GM21528 (cell line): Measurements from ENCODE around the gene CAMTA1.
"Not testable (repeated sequence)": the region's sequence is repeated elsewhere in the genome, so short reads cannot be mapped to it uniquely, and the experiment has no call there.

Experiments used
- ATAC-seq: cut with Tn5 transposase; IDR thresholded peaks from one replicate; pipeline ENCODE4 v1.9.1; 2021; ENCODE audit warnings: mild to moderate bottlenecking, moderate library complexity; ENCODE audit not compliant: unreplicated experiment, low FRiP score

CAMTA1 gene

DNA sequence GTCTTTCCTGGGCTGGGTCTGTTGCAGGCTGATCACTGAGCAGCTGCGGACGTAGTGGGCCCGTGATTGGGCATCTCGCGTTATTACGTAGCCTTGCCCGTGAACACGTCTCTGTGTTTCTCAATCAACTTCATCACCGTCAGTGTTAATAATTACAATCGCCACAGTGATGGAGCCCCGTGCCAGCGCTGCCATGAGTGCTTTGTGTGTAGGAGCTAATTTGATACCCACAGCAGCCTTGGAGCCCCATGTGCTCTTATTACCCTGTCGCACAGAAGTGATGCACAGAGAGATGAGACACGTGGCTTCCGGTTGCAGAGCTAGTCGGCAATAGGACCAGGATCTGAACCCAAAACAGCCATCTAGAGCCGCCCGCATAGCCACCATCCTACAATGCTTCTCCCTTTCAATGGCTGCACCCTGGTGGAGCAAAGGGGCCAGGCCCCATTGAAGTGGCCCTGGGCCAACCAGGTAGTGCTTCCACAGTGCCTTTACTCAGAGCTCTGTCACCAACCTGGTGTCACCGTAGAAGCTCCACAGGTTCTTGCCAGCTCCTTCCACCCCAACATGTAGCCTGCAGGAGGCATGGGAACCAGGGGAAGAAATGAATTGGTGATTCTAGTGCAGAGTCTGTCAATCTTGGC, 587.3 kb downstream of the CAMTA1 start:
- ATAC-seq: no peak

DNA sequence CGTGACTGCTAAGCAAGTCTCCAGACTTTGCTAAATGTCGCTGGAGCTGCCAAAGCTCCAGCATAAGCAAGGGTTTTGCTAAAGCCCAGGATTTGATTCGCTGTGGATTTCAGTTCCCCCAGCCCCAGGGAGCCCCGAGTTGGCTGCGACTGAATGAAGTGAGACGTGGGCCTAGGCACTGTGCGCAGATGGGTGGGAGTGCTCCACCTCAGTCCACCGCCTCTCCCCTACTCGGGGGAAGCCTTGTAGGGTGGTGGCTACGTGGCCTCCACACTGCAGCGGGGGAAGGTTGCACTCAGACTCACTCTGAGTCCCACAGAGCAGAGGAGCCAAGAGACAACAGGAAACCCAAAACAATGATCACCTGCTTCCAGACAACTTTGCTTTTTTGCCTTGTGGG, 588.0 kb downstream of the CAMTA1 start:
- no peak for ATAC-seq

DNA sequence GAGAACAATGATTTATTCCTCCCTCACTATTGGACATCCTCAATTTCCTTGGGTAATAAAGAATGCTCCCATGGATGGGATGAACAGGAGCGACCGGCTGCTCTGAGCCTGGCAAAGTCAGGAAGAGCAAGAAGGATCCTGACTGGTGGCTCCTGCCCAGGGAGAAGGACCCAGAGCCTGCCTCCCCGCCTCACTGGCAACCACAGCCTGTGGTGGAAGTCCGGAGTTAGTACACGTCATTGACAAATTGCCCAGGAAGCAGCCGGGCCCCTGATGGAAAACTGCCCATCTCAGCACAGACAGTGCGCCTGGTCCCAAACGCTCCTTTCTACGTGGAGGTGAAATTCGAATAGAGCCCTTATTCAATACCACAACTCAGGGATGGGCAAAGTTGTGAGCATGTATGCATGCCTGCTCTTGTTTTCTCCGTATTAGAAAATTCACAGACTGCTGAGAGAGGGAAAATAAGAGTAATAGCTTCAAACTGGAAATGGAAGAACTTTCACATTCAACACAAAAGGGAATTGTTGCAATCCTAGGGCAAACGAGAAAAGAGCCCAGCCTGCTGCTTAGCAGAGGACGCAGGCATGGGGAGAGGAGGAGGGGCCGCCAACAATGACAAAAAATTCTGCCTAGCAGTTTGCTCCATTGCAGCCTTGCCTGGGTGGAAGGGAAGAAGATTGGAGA, 588.8 kb downstream of the CAMTA1 start:
- ATAC-seq: no peak

DNA sequence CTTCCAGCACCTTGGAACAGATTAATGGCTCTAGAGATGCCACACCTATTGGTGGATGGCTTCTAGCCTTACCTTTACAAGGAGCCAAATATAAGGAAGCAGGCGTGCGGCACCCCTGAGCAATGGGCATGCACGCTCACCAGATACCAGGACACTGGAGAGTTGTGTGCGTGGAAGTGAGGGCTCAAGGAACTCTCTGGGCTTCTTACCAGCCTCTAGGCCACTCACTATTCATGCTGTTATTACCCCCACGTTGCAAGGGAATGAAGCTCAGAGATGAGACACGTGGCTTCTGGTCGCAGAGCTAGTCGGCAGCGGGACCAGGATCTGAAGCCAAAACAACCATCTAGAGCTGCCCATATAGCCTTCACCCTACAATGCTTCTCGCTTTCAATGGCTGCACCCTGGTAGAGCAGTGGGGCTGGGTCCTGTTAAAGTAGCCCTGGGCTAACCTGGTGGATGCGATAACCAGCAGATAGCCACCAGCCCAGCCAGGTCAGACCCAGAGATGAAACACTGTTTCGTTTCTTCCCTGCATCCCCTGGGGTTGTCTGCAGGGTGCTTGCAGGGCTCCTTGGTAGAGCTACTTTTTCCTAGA, 589.4 kb downstream of the CAMTA1 start:
- no peak for ATAC-seq

DNA sequence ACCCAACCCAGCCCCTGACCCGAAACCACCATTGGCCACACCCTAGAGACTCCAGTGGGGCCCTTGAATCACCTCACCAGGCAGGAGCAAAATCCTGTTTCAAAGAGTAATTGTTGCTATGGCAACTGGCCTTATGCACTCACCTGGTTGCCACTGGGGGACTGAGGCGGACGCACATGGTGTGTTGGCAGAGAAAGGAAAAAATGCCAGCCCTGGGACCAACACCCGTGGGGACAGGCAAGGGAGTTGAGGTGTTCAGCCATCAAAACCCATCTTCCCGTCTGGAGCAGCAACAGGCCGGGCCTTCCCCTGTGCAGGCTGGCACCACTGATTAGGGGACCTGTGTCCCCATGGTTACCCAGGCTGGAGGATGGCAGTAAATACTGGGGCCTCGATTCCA, 590.1 kb downstream of the CAMTA1 start:
- ATAC-seq: no peak

DNA sequence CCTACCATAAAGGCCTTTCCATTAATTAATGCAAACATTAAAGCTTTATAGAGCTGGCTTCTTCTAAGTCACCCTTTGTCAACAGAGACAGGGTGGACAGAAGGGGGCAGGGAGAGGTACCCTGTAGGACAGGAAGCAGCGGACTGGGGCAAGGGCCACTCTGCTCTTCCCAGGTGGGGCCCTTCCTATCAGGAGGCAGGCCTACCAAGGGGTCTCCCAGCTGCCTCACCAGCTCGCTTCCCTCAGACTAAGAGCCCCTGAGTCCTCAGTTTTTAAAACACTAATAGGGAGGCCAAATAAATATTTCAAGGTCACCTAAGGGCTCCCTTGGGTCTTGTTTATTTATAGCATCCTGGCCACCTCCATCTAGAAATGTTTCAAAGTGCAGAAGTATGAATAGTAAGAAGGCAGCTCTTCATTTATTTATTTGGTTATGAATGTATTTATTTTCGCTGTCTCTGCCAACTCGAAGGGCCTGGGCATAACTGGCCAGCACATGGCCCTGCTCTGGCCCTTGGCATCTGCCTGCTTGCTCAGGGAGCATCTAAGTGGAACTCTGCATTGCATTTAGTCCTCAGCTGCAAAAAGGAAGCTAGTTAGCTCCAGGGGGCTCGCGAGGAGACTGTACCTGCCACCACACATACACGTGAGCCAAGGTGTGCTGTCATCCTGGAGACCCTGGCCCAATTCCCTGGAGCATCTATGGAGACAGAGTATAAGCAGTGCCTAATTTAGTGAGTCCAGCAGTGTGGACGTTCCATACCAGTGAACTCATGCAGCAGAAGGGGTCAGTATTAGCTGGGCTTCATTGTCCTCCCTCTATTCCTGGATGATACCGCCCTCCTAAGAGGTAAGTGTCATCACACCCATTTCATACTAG, 590.8 kb downstream of the CAMTA1 start:
- no peak for ATAC-seq

DNA sequence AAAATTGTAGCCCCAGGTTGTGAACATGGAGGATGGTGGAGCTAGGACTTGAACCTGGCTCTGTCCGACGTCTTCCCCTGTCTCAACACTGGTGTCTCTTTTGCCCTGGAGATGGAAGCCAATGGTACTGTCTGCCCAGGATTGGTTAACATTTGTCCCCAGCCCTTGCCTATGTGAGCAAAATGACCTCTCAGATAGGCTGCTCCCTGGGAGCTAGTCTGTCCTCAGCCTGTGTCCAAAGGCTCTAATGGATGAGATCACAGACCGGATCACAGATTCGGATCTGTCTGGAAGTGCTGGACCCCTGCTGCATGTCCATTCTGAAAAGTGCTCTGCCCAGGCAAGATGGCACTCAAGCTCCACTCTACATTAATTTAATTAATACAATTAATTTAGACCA, 591.4 kb downstream of the CAMTA1 start:
- no peak for ATAC-seq

DNA sequence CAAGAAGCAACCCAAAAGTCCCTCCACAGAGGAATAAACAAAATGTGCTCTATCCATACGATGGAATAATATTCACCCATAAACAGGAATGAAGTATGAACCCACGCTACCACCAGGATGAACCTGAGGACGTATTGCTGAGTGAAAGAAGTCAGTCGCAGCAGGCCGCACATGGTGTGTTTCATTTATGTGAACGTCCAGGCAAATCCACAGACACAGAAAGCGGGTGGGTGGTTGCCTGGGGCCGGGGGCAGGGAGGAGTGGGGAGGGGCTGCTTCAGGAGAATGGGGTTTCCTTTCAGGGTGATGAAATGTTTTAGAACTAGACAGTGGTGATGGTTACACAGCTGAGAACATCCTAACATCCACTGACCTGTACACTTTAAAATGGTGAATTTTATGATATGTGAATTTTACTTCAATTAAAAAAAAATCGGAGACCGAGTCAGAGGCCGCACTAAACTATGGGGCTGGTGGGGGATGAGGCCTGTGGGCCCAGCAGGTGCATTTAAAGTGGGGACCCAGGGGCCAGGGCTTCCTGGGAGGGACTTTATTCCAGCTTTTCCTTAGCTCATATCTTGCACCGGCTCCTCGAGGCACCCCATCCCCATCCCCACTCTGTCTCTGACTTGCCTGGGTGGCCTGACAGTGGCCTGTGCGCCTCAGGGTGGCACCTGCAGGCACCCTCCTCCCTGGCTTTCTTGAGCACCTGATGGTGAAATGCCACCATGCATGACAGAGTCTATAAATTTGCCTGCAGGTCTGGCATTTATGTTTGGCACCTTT, 593.3 kb downstream of the CAMTA1 start:
- no peak for ATAC-seq

DNA sequence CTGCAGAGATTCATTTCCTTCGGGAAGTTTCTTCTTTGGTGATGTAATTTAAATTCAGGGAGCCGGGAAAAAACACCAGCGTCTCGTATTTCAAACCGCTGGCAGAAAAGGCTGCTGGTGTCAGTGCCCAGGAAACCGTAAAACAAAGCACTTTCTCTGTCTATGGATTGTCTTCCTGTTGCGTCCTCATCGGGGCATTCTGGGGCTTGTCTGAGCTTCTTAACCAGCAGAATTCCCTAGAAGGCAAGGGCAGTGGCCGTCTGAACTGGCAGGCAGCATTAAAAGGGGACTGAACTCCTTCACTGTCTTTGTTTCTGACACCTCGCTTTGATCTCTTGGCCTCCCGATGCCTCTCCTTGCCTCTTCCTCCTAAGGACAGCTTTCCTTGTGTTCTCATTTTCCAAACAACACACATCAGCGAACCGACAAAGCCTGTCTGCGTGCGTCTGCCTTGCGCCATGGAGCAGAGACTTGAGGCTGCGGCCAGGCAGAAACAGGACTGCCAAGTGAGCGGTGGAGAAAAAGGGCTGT, 594.3 kb downstream of the CAMTA1 start:
- no peak for ATAC-seq

DNA sequence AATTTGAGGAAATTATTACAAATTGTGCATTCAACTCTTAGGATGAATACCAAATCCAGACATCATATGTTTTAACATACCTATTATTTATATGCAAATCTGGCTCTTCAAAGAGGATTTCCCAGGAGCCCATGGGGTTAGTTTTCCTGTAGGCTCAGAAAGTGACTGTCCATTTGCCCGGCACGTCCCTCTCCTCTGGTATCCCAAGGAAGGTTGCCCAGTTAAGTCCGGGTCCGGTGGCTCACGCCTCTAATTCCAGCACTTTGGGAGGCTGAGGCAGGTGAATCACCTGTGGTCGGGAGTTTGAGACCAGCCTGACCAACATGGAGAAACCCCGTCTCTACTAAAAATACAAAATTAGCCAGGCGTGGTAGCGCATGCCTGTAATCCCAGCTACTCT, 594.8 kb downstream of the CAMTA1 start:
- not testable (repeated sequence) for ATAC-seq

DNA sequence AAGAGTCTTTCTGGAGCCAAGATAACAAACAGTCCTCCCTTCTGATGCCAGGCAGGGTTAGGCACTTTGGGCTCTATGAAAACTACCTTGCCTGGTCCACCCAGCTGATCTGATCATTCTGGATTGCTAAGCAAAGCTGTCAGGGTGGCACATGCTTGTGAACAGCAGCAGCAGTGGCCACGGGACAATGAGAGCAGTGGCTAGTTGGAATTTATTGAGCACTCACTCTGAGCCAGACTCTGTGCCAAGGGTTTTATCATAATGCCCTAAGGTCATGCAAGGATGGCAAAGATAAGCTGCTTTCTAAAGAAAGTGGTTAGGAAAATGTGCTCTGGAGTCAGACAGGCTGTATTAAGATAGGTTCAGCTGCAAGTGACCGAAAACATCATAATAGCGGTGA, 595.5 kb downstream of the CAMTA1 start:
- no peak for ATAC-seq

DNA sequence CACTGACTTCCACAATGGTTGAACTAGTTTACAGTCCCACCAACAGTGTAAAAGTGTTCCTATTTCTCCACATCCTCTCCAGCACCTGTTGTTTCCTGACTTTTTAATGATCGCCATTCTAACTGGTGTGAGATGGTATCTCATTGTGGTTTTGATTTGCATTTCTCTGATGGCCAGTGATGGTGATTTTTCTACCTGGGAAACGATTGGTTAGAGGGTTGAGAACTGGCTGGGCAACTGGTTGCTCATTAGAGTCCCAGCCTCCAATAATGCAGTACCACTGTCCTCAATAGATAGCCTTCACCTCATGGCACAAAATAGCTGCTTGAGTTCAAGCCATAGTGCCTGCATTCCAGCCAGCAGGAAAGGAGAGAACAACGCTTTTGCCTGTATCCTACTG, 596.5 kb downstream of the CAMTA1 start:
- ATAC-seq: not testable (repeated sequence)

DNA sequence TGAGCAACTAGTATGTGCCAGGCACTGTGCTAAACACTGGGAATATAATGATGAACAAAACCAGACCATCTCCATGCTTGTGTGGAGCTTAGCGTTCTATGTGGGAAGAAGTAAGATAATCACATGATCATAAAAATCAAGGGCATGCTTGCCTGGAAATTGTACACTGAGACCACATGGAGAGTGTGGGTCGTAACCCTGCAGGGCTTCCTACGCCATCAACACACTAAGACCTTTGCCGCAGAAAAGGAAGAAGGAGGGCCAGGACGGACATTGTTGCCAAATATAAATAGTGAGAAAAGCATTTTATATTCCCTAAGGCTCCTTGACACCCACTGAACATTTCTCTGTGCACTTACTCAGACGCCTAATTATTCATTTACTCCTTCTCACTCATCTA, 597.7 kb downstream of the CAMTA1 start:
- ATAC-seq: no peak

DNA sequence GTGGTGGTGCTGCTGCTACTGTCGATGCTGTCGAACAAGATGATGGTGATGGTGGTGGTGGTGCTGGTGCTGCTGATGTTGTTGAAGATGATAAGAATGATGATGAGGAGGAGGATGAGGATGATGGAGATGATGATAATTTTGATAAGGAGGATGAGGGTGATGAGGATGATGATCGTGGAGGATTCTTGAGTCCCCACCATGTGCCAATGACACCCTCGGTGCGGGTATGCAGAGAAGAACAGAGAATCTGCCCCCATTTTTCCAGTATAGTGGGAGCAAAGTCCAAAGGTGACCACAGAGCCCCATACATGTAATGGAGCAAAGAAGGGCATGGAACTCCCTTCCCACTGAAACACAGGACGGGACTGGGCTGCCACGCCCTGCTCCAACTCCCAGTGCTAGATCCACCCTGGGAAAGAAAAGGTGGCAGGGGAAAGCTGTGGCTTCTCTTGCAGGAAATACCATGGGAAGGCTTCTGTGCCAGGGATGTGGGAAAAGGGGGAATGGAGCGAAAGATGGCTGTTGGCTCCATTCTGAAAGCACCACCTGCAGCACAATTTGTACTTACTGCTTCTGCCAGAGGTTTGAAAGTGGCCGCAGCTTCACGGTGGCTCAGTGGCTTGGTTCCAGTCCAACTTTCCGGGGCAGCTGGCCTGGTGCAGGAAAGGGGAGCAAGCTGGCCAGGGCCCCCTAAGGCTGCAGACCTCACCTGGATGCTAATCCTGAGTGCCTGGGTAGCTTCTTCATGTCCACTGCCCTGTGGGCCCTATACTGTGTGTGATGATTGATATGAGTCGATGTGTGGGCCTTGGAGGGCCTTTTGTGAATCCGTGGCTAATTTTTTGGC, 598.6 kb downstream of the CAMTA1 start:
- no peak for ATAC-seq

DNA sequence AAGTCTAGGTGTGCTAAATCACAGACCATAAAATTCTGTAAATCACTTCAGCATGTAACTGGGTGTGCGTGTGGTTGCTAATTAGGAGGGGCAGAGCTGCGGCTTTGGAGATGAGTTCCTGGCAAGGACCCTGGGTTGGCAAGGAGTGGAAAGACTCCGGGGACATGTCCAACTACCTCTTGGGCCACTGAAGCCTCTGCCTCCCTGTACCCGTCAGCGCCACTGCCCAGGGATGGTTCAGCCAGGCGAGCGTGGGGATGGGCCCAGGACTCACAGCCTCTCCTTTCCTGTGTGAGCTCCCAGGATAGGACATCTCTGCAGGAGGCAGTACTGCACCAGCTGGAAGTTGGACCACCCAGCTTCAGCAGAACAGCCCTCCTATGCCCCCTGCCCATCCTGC, 599.4 kb downstream of the CAMTA1 start:
- no peak for ATAC-seq

DNA sequence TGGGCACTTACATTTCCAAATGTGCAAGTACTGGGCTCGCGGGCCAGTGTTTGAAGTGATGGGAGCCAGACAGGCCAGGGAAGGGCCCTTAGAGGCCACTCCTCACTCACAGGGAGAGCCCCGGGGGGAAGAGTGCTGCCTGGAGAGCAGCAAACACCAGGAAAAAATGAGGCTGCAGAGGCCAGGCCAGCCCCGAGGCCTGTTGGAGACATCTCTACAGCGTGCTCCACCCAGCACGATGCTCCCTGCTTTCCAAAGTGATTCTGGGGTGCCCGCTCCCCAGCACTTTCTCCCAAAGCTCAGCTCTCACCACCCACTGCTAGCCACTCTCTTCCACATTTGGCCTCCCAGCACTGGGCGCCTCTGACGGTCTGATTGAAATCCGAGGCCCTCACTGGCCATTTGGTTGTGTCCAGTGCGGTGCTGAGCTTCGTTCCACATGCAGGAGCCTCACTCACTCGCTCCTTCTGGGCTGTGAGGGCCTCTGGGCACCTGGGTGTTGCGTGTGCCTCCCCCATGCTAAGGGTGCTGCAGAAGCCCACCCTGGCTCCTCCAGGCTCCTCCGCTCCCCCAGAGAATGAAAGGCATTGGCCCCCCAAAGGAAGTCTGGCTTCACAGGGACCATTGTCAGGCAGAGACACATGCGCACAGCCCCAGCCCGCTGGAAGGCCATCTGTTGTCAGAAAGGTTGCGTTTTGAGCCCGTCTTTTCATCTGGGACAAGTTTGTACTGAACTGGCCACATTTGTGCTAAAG, 600.4 kb downstream of the CAMTA1 start:
- no peak for ATAC-seq

DNA sequence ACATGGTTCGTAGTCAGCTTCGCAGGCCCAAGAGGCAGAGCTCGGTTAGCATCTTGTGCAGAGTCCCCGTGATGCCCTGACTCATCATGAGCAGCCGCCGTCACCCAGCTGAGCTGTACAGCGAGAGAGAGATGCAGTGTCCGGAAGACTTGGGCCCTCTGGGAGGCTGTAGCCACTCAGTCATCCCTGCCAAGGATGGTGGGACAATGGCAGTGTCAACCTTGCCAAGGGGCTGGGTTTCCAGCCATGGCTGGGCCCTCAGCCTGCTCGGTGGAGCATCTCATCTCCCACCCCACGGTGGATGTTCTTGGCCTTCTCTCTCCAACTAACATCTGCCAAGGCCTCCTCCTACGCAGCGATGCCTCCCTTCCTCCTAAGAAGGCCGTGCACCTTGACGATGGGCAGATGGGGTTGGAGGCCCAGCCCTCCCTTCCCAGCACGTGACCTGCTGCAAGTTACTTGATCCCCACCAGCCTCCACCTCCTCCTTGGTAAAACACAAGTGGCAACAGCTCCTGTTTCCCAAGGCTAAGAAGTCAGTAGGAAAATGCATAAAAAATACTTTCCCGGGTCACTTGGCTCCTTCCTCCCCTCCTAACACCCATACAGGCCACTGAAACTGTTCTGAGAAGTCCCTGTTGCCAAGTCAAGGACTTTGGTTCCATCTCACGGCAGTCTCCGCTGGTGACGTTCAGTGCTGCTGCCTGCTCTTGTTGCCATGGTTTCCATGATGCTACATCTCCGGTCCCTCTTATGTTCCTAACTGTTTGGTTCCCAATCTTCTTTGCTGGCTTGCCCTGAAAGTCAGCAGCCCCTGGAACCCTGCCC, 601.2 kb downstream of the CAMTA1 start:
- no peak for ATAC-seq
